Skin of body (tissue), 2 donors: ENCODE results near the gene HTR4. TPM values are rescaled to one million over a fixed set of nuclear protein-coding genes. Genes with fewer than 3 reads are reported as not detected.
"Not testable (repeated sequence)": the region's sequence is repeated elsewhere in the genome, so short reads cannot be mapped to it uniquely, and the experiment has no call there.

Experiments used
- DNase-seq: peaks from one replicate; lab custom pipeline; 2025; lab: John Stamatoyannopoulos, UW
- total RNA-seq: library from RNA; depleted of rRNA; stranded (reverse); fragments of >200 nt; gene quantifications from one replicate; pipeline ENCODE4 v1.2.3, GENCODE V29; 2014

HTR4 gene, protein sequence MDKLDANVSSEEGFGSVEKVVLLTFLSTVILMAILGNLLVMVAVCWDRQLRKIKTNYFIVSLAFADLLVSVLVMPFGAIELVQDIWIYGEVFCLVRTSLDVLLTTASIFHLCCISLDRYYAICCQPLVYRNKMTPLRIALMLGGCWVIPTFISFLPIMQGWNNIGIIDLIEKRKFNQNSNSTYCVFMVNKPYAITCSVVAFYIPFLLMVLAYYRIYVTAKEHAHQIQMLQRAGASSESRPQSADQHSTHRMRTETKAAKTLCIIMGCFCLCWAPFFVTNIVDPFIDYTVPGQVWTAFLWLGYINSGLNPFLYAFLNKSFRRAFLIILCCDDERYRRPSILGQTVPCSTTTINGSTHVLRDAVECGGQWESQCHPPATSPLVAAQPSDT
- not detected for total RNA-seq

DNA sequence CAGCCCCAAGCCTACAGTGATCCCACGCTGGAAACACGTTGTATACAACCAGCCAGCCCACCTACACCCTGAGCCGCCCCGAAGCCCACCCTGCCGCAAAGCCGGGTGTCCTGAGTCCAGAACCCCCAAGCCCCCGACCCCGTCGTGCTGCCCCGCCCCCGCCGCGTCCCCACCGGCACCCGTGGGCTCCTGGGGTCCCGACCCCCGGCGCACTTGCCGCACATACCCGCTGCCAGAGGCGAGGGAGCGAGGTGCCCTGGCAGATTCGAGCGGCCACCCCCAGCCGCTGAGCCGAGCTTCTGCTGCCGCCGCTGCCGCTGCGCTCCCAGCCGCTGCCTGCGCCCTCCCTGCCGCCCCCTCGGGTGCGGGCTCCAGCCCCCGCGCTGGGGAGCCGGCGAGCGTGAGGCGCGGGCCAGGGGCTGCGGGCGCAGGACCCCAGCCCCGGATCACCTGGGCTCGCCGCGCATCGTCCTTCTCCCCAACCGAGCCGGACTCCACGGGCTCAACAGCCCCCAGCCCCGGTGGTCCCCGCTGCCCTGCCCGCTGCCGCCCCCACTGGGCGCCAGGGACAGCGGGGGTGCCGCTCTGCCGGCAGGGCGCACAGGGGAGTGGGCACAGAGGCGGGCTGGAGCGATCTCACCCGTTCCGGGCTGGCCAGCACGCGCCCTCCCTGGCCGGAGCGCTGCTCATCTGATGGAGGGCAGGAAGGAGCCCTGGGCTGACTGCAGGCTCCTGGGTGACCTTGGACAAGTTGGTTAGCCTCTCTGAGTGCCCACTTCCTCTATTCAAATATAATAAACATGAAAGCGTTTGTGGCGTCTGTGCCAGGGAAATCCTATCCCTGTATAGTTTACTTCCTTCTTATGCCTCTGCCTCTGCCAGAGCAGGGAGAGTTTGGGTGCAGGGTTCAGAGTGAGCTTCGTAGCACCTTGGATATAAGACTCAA is at the start of gene HTR4:
HTR4 (minus strand) TSS at position 692 of the 946 bp plus-strand sequence. CDS start 17,513 bp downstream, outside the sequence.
- no peak for DNase-seq

DNA sequence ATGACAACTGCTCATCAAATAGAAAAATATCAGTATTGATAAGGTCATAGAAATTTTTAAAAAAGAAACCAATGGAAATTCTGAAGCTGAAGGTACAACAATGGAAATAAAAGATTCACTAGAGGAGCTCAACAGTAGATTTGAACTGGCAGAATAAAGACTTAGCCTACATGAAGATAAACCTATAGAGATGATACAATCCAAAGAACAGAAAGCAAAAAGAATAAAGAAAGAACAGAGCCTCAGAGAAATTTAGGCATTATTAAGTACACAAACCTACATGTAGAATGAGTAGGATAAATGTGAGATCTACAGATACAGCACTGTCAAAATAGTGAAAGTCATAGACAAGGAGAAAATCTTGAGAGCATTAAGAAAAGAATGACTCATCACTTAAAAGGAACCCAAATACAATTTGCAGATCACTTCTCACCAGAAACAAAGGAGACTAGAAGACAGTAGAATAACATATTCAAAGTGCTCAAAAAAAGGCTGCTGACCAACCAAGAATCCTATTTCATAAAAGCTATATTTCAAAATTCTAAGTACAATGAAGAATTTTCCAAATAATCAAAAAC is 47.8 kb upstream of the HTR4 start:
- no peak for DNase-seq

DNA sequence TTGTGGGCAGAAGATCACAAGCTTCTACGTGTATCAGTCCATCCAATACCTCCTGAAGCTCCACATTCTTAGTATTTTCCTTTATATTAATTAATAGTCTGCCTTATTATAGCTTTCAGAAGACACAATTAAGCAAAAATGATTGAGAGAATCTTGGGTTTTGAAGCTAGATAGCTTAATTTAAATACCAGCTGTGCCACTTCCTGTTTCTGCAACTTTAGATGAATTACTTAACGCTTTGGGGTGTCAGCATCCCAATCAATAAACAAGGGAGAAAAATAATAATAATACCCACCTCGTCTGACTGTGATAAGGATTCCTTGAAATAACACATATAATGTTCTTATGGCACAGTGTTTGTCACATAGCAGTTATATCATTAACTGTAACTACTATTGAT is 44.7 kb upstream of the HTR4 start:
- DNase-seq = no peak

DNA sequence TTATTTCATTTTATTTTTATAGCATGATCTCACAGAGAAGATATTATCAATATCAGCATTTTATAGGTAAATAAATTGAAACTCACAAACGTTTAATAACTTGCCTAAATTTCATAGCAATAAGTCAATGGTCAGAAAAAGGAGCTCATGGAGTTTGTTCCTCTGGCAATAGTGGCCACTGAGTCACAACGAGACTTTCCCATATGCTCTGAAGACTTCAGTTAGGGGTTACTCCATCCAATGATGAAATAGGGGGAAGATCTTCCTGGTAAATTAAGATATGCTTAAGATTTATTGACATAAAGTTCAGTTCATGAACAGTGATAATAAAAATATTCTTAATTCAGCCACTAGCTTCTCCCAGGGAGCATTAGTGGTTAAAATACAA is 43.5 kb upstream of the HTR4 start:
- no peak for DNase-seq

DNA sequence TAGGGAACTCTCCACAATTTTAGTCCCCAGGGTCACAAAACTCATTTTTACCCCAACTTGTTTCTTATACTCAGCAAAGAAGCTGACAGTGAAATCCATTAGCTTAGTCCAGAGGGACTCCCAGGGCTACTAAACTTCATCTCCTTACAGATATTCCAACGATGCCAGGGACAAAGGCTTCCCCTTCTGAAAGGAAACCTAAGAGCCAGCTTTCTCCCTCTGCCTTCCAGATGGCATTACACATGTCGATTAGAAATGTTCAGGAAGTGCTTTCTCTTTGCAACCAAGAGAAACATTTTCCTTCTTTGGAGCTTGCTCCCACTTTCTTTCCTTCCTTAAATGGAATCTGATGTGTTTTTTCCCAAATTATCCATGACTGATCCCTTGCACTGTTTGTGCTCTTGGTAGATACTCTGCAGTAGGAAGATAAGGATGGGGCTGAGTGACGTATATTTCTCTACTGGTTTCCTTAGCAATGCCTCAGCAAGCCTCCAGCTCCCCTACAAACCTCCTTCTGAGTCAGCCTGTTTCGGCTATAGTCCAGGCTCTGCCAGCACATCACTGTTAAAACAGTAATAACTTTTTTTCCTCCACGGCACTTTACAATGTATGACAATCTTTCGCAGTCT is 43.0 kb upstream of the HTR4 start:
- DNase-seq = peak; percentile 2

DNA sequence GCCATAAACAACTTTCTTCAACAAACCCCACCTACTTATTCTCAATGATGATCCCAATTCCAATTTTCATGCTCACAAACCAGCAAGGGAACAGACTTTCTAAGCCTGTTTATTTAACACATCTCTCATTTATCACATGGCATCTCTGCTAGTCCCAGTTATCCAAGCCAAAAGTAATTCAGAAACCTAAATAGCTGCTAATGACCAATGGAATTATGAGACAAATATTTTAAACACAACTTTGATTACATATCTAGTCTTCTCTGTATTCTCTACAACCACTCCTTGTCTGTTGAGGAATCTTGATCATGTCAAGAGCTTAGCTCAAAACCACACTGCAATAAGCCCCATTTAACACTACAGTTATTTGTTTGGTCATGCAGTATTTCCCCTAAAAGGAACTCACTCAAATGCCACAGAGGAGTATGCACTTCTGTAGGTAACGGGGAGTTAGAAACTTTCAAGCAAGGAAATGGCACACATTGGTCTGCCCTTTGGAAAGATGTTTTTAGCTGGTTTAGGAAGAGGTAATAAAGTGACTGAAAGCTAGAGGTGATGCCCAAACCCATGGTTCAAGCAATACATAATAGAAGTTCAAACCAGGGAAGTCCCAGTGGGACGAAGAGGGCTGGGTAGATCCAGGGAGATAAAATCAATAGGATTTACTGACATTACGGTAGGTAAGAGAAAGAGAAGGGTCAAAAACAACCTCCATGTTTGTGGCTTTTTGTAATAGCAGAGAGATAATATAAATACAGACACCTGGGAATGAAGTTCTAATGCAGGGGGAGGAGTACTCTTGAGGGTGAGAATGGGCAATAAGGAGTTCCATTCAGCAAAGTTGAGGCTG is 42.1 kb upstream of the HTR4 start:
- DNase-seq = no peak

DNA sequence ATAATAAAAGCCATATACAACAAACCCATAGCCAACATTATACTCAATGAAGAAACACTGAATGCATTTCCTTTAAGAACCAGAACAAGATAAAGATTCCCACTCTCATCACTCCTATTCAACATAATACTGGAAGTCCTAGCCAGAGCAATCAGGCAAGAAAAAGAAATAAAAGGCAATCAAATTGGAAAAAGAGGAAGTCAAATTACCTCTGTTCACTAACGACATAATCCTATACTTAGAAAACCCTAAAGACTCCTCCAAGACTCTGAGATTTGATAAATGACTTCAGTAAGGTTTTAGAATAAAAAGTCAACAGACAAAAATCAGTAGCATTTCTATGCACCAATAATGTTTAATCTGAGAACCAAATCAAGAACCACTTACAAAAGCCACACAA is 36.6 kb upstream of the HTR4 start:
- no peak for DNase-seq

DNA sequence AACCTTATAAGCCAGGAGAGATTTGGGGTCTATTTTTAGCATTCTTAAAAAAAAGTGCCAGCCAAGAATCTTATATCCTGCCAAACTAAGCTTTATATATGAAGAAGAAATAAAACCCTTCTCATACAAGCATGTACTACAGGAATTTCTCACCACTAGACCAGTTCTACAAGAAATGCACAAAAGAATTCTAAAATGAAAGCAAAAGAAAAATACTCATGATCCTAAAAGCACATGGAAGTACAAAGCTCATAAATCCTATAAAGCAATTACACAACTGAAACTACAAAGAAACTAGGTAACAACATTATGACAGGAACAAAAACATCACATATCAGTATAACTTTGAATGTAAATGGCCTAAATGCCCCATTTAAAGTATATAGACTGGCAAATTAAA is 34.5 kb upstream of the HTR4 start:
- DNase-seq = no peak

DNA sequence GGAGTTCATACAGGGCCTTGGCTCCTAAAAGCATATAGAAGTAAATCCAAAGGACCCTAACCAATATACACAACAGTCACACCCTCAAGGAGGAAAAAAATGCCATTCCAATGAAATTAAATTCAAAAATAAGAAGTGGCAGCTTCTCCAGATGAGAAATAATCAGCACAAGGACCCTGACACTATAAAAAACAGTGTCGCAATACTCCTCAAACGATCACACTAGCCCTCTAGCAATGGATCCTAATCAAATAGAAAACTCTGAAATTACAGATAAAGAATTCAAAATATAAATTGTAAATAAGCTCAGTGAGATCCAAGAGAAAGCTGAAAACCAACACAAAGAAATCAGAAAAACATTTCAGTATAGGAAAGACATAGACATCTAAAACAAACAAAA is 33.5 kb upstream of the HTR4 start:
- DNase-seq = no peak

DNA sequence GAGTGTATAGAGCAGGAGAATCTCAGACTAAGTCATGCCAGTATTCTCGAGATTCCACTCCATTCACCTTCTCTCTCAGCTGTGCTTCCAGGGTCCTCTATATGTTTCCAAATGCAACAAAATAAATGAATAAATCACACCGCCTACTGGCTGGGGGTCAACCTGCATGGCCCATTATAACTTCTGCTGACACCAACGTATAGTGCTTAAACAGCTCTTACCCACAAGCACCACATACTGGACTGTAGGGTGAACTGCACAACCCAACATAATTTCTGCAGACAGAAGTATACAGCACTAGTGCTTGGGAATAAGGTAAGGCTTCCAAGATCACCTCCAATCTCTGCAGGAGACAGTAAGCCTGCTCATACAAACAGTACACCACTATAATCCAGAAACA is 33.1 kb upstream of the HTR4 start:
- no peak for DNase-seq

DNA sequence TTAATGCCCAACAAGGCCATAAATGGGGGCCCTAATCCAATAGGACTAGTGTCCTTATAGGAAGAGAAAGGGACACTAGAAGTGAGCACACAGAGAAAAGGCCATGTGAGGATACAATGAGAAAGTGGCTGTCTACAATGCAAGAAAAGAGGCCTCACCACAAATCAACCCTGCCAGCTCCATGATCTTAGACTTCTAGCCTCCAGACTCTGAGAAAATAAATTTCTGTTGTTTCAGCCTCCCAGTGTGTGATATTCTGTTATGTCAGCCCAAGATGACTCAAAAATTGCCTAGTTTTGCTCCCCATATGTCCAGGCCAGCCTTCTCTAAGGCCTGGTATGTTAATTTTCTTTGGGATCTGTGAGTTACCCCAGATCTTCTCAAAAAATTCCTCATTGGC is 32.3 kb upstream of the HTR4 start:
- no peak for DNase-seq

DNA sequence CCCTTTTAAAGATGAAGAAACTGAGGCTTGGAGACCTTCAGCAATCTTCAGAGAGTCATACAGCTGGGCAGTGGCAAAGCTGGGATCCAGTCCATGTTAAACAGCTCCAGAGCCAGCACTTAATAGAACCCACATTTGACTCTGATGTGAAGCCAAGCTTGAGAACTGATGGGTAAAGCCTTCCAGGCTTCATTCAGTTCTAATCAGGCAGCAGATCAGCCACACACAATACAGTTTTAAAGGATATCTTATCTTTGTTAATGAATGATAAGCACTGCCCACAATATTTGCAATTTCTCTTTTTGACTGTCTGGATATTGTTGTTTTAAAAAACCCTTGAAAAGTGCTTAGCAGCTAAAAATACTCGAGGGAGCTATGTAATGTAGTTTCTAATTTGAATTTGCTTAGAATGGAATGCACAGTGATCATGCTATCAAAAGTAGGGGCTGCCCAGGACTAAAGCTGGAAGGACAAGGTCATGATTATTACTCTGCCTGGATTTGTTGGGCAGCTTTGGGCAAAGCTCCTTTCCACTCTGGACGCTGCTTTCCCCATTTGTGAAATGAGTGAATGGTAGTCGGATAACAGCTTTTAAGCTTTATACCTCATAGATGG is 31.3 kb upstream of the HTR4 start:
- DNase-seq = no peak

DNA sequence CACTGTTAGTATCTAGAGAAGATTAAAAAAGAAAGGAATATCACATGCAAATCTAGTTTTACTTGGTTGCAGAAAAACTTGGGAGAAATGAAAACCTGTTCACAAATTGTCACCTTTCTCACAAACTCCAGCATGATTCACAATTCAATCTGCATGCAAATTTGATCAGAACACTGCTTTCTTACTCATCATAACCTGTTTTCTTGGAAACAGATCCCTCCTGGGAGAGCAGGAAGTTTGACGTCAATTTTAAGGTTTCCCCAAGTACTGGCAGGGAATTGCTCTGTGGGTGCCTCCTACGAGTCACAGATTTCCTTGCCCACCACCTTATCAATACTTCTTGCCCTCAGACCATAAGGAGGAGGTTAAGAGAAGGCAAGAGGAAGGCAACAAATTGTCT is 30.2 kb upstream of the HTR4 start:
- DNase-seq = no peak

DNA sequence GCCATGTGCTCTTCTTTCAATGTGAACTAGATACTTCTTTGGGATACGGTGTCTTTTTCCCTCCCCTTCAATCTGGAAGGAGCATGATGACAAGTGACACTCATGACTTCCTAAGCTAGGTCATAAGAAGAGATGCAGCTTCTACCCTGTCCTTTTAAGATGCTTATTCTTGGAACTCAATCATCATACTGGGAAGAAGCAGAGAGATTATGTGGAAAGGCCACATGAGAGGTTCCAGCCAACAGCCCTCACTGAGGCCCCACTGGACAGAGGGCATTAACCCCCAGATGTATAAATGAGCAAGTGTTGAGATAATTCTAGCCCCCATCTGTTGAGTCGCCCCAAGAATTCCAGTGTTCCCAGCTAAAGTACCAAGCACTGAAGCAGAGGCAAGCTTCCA is 29.3 kb upstream of the HTR4 start:
- no peak for DNase-seq

DNA sequence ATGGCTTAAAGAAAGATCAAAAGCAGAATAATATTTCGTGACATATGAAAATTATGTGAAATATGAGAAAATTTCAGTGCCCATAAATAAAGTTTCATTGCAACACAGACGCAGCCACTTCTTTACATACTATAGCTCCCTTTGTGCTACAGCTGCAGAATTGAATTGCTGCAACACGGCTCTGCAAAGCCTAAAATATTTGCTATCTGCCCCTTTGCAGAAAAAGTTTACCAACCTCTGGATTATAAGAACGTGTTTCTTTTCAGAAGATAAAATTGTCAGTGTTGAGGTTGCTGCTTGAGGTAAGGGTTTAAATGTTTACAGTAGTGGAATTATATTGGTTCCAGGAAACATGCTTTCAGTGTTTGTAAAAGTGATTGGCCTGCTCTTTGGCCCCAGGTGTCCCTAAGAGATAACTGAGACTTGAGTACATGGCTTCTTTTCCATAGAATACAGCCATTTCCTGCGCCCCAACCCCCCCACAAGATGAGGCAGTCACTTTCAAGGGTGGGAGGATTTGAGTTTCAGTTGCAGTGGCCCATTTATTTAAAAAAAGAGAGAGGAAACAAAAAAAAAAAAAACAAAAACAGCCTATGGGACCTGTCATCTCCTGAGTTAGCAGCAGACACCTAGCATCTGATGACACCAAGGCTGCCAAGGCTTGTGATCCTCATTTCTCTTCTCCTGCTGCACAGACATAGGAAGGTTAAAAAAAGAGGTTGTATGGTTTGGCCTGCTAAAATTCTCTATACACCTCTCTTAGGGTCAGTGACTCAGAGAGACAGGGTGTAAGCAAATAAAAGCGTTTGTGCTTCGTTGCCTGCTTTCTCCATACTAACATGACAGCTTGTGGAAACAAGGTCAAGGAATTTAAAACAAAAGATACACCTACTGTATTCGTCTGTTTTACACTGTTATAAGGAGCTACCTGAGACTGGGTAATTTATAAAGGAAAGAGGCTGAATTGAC is 28.0 kb upstream of the HTR4 start:
- DNase-seq = no peak

DNA sequence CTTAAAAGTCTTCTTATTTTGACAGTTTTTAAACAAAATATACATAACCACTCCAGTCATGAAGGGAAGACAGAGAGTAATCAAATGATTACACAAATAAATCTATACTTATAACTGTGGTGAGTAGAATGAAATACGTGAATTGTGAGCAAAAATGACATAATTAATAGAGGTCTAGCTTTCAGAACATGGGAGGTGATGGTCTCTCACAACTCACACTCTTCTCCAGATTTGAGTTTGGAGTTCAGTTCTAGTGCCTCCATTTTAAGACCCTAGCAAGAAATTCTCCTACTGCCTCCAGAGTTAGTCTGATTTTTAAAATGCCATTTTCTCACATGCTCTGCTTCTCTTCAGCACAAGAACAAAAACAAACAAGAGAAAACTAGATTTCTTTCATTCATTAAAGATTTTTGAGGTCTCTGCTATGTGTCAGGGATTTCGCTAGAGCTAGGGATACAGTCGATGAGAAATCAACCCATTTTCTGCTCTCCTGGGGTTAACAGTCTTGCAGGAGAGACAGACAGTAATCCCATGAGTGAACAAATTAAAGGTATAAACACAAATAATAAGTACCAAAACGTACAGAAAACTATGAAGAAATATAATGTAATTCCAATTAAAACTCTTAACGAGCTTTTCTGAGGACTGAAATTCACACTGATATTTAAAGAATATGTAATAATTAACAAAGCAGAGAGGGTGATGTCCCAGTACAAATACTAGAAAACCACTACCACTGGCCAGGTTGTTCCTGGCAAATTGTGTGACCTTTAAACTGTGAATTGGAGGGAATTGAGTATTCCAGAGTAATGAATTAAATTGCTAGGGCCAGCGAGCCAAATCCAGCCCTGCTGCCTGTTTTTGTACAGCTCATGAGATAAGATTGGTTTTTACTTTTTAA is 27.1 kb upstream of the HTR4 start:
- no peak for DNase-seq

DNA sequence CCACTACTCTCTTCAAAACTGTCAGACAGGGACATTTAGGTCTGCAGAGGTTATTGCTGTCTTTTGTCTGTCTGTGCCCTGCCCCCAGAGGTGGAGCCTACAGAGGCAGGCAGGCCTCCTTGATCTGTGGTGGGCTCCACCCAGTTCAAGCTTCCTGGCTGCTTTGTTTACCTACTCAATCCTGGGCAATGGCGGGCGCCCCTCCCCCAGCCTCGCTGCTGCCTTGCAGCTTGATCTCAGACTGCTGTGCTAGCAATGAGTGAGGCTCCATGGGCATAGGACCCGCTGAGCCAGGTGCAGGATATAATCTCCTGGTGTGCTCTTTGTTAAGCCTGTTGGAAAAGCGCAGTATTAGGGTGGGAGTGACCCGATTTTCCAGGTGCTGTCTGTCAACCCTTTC is 19.4 kb upstream of the HTR4 start:
- DNase-seq = not testable (repeated sequence)

DNA sequence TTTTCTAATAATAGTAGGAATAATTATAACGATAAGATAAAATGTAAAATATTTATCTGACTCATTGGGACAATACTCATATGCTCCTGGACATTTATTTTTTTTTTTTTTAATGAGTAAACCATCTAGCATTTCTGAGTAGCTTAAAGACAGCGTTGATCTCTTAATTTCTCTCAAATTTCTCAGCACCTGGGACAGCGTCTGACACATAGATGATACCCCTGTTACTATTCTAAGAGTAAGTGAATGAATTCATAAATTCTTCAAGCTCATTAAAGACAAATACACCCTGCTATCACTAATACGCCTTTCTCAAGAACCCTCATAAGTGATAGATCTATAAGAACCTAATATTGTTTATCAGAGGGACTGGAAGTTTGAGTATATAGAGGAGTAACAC is 12.0 kb upstream of the HTR4 start:
- no peak for DNase-seq
